Measurements from ENCODE around the gene OCA2.
"Not testable (repeated sequence)": the region's sequence is repeated elsewhere in the genome, so short reads cannot be mapped to it uniquely, and the experiment has no call there.

Gene OCA2

DNA sequence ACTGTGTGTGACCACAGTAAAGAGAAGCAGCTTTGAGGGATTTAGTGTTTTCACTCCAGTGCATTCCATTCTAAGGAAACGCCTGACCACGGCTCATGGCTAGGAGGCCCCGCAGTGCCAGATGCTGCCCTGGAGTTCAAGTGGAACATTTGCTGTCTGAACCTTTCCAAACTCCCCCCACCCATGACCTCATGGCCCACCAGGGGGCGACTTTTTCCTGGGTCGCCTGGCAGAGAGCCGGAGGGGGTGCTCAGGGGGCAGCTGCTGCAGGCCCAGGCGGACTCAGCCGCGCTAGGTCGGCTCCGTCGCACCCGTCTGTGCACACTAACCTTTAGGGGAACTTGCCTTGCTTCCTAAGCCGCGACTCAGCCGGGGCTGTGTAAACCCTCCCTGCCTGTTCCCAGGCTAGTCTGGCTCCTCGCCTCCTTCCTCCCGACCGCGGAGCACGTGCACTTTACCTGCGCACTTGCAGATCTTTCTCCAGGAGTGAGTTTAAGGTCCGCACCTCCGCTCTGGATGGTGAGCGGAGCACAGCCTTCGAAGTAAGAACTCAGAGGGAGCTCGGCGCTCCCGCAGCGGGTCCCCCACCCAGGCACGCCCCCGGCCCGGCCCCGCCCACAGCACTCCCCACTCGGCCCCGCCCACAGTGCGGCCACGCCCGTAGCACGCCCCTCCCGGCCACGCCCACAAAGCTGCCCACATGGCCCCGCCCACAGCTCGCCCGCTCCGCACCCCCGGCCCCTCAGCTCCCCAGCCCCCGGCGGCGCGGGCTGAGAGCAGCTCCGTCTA lies at the start of gene OCA2:
Gene OCA2 (minus strand): TSS at position 550 of the 789 bp plus-strand sequence. CDS start 17,441 bp downstream, outside the sequence.
- DNase-seq, result peak; percentile 81

DNA sequence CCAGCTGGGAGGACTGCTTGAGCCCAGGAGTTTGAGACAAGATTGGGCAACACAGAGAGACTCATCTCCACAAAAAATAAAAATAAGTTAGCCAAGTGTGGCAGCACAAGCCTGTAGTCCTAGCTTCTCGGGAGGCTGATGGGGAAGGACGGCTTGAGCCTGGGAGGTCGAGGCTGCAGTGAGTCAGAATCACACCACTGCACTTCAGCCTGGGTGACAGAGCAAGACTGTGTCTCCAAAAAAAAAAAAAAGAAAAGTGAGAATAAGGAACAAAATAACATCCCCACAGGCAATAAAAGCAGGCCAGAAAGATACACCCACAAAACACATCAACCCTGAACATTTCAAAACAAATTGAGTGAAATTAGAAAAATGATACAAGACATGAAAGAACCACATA lies 48.7 kb upstream of the OCA2 start:
- DNase-seq, result no peak

DNA sequence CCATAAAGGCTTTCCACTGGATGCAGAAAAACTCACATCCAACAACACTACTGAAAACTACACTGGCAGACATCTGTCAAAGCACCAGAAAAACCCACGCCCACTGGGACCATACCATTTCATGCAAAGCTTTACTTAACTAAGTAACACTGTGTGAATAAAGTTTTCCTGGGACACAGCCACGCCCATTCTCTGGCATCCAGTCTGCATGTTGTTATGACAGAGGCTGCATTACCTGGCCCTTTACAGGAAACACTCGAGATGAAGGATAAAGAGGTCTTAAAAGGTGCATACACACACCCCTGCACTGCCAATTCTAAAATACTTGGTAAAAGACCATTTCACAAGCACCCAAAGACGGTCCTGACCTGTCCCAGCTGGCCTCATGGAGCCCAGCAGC lies 46.3 kb upstream of the OCA2 start:
- DNase-seq, result not testable (repeated sequence)

DNA sequence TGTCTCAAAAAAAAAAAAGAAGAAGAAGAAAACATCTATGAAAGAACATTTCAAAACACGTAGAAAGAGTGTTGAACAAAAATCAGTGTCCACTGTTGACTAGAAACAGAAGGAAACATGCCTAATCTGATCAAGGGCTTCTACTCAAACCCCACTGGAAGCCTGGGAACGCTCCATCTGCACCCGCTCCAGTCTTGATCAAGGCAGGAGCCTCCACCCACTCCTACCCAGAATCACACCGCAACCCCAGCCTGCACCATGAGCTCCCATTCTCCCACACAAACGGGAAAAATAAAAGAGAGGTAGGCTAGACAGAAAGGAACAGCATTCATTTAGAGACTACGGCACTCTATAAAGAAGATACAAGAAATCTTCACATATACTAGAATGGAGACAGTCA lies 40.9 kb upstream of the OCA2 start:
- DNase-seq, result peak; percentile 35

DNA sequence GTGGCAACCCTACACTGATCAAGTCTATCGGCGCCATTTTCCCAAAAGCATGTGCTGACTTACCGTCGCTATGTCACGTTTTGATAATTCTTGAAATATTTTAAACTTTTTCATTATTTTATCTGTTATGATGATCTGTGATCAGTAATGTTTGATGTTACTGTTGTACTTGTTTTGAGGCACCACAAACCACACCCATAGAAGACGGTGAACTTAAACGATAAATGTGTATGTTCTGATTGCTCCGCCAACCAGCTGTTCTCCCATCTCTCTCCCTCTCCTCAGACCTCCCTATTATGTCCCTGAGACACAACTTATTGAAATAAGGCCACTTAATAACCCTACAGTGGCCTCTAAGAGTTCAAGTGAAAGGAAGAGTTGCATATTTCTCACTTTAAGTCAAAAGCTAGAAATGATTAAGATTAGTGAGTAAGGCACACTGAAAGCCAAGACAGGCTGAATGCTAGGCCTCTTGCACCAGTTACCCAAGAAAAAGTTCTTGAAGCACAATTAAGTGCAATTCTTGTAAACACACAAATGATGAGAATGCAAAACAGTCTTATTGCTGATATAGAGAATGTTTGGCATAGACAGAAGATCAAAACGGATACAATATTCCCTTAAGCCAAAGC lies 38.4 kb upstream of the OCA2 start:
- DNase-seq, result not testable (repeated sequence)

DNA sequence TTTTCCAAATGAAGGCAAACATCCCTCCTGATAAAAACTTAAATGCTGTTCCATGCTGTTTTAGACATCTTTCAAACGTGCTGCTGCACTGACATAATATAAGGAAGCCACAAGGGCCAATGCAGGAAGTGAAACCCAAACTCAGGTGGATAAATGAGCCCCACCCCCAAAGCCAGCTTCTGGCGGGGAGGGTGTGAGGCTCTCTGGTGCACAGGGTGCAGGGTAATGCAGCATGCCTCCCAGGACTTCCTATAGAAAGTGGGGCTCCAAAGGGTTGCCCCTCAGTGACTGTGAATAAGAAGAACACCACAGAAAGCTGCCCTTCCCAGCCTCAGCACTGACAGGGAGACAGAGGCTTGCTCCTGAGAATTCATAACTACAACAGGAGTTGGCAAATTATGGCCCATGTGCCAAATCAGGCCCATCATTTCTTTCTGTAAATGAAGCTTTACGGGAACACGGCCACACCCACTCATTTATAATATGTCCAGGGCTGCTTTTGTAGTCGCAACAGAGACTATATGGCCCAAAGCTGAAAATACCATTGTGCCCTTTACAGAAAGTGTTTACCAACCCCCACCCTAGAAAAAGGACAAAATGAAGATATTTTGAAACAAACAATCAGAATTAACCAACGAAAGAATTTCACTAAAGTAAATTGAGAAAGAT lies 37.3 kb upstream of the OCA2 start:
- peak; percentile 59 for DNase-seq

DNA sequence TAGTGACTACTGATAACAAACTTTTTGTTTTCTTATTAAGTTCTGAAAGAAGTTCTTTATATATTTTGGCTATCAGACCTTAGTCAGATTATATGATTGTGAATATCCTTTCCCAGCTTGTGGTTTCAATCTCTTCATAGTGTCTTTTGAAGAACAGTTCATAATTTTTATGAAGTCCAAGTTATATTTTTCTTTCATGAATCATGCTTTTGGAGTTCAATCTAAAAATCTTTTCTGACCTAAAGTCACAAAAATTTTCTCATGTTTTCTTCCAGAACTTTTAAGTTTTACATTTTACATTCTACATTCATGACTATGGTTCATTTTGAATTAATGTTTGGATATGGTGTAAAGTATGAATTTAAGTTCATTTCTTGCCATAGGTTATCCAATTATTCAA lies 34.2 kb upstream of the OCA2 start:
- DNase-seq, result no peak

DNA sequence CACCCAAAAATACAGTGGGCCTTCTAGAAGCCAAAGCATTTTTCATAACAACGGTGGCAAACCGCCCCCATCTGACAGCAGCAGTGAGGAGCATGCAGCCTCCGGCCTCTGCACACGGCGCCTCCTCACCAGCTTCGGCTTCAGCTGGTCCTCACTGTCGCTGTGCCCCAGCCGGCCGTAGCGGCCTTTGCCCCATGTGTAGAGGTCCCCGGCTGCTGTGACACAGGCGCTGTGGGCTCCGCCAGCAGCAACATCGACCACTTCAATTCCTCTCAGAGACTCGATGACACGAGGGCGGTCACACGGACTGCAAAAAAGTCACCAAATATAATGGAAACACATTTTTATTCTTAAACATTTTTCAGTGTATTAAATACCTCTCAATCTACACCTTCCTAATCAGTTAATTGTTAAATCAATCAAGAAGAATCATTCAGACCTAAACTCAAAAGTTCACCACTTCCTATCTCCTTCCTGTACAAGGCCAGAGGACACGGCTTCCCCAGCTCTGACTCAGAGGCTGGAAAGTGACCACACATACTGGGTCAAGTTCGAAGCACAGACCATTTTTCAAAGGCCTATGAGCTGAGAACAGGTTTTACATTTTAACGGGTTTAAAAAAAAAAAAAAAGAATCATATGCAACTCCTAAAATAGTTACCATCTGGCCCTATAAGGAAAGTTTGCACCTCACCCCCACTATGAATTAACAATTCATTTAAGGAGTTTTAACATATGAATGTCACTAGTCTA lies 33.6 kb upstream of the OCA2 start:
- DNase-seq, result peak; percentile 24

DNA sequence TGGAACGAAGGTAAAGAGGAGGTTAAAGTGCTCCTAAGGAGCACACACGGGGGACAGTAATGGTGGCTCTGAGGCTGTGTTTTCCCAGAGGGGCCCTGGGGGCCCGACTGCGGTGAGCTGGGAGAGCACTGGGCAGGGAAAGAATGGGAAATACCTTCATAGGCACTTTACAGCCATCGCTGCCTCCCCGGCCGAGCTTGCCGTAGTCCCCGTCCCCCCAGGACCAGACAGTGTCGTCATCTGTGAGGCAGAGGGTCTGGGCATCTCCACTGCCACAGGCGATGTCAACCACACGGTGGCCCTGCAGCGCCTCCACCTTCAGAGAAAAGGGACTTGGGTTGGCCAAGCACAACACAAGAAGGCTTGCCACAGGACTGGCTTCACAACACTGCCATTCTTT lies 32.8 kb upstream of the OCA2 start:
- no peak for DNase-seq

DNA sequence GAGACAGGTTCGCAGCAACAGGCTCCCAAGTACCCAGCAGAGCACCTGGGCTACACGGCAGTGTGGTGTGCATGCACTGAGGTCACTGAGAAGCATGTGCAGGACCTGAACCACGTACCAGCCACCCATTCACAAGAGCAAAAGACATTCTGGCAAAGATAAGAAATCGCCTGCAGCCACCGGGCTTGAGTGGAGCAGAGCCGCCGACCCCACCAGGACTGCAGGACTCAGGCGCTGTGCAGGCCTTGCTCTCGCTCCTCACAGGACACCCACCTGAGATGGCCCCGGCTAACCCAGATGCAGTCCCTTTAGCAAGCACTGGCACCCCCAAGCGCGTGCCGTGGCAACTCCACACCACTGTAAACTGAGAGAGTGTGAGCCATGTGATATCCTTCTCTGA lies 32.3 kb upstream of the OCA2 start:
- no peak for DNase-seq

DNA sequence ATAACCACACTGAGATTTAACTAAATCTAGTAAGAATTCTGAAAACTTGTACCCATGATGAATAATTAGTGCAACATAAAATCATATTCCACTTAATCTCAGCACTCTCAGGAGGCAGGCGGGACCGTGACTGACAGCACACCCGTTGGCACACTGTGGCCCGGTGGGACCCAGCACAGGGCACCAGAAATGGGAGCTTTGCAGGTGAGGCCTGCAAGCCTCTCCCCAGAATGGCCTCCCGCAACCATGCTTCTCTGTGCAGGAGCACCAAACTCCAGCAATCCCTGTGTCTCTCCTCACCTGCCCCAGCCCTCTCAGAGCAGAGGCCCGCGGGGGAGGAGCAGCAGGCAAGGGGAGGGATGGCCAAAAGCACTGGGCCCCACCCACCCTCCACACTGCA lies 31.5 kb upstream of the OCA2 start:
- no peak for DNase-seq

DNA sequence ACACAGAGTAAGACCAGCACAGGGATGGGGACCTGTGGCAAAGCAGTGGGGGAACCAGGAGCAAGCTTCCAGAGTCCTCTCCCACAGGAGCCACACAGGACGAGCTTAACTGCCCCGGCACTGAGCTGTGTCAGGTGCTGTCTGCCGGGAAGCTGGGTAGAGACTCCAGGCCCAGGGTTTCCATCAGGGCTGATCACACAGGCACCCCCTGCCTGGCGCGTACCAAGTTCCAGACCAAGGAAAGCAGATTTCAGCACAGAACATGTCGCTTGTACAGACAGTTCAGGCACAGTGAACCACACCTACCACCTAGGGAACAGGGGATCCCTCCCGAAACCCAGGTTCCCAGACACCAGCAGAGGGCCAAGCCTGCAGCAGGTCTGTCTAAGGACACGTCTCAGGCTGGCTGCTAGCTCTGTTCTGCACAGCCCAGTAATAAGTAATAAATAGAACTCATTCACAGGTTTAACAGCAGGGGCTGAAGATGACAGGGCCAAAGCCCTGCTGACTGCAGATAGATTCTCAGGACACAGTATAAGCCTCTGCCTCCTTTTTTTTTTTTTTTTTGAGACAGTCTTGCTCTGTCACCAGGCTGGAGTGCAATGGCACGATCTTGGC lies 30.2 kb upstream of the OCA2 start:
- DNase-seq, result no peak

DNA sequence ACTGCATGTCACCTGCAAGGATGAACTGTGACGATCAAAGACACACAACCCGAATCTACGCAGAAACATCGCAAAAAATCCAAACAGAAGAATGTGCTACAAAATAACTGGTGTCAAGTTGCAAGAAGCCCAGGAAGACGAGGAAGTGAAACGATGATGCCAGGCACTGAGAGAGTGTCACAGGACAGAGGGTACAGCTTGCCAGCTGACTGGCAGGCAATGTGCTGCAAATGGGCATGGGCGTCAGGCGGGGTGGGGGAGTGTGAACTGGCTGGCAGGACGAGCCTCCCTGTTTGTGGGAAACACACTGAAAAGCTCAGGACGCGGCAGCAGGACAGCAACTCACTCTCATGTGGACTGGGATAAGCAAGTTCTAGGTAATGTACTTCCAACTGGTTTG lies 28.9 kb upstream of the OCA2 start:
- DNase-seq, result no peak

DNA sequence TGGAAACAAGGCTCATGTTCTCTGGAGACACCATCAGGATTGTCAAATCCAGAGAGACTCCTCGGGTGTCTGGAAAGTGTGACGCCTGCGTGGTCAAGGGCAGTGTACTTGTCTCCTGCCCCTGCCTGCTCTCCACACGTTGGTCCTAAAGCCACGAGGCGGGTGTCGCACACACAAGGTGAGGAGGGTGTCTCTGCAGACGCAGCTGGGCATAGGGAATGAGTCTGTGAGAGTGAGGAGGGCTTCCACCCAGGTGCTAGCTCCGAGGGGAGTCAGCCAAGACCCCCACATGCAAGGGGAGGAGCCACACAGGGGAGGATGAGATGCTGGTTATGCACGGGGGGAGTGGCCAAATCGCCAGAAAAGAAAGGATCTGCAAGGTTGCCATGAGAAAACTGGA lies 27.9 kb upstream of the OCA2 start:
- no peak for DNase-seq

DNA sequence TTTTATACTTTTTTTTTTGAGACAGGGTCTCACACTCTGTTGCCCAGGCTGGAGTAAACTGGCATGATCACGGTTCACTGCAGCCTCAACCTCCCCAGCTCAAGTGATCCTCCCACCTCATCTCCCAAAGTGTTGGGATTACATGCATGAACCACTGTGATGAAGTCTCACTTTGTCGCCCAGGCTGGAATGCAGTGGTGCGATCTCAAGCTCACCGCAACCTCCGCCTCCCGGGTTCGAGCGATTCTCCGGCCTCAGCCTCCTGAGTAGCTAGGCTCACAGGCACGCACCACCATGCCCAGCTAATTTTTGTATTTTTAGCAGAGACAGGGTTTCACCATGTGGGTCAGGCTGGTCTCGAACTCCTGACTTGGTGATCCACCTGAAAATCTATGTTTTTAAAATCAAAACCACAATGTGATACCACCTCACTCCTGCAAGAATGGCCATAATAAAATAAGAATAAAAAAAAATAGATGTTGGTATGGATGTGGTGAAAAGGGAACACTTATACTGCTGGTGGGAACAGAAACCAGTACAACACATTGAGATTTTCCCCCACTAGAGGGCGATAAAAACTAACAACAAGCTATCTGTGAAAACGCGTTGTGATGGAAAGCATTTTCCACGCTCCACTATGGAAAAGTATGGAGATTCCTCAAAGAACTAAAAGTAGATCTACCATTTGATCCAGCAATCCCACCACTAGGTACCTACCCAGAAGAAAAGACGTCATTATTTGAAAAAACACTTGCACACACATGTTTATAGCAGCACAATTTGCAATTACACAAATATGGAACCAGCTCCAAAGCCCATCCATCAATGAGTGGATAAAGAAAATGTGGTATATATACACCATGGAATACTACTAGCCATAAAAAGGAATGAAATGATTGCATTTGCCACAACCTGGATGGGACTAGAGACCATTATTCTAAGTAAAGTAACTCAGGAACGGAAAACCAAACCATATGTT lies 26.8 kb upstream of the OCA2 start:
- DNase-seq, result no peak

DNA sequence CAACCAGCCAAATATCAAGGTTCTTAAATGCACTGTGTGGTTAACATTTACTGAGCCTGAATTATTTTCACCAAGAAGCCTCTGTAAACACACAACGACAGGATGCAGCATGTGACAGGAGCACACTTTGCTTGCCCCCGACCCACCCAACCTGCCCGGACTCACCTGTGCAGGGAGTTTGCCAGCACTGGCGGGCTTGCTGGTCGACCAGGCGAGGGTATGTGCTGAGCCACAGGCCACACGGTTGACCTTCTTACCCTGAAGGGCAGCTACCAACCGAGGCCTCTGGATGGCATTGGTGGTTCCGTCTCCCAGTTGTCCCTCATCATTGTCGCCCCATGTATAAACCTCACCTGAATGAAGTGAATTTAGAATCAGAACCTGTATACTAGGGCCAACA lies 25.7 kb upstream of the OCA2 start:
- DNase-seq, result no peak

DNA sequence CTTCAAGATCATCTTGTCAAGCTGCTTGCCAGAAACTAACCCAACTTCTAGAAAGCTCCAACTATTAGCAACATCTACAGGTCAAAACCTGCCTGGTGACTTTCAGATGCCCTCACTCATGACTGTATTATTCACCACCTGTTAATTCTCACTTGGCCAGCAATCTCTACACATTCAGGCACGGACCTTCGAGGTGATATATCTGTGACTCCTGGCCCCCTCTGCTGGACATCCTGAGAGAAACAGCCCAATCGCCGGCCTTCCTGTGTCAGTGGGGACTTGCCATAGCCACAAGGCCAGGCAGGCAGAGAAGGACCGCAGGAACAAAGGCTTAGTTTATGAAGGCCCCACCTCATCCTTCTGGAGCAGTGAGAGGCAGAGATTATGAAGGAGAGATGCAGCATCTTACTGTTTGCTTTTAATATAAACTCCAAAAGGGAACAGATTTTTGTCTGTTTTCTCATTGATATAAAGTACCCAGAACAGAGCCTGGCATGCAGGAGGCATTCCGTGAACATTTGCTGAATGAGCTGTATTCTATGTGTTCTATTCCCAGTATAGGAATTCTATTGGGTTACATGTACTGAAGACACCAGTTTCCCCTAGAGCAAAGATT lies 24.4 kb upstream of the OCA2 start:
- DNase-seq, result peak; percentile 79

DNA sequence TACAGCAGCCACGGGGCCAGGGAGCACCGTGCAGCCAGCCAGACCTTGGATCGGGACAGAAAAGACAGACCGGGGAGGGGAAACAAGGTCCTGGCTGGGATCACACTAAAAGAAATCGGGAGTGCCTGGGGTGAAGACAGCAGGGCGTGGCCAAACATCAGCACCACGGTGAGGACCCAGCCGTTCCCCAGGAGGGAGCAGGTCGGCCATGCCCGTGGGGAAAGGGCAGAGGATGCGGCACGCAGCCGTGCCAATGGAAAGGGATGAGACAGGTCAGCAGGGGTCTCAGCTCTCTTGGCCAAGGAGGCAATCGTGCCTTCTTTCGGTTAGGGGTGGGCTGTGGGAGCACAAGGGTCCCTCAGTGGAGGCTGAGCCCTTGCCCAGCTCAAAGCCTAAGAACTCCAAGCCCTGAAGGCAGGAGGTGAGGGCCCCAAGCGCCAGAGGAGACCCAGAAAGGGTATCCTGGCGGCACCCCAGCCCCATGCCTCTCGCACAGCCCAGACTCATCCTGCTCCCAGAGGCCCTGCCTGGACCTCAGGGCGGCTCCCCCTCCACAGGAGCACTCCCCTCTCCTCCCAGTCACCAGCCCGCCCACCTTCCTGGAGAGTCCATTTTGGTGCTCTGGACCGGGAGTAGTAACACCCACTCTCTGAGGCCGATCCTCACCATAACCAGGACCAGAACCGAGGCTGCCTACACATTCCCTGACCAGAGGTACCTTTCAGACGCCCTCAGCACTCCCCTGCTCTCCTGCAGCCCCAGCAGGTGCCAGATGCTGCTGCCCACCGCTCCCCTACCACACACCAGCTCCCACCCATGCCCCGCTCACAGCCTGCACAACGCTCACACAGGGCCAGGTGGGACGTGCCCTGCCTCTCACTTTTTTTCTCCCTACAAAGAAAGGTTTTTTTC lies 23.2 kb upstream of the OCA2 start:
- no peak for DNase-seq

DNA sequence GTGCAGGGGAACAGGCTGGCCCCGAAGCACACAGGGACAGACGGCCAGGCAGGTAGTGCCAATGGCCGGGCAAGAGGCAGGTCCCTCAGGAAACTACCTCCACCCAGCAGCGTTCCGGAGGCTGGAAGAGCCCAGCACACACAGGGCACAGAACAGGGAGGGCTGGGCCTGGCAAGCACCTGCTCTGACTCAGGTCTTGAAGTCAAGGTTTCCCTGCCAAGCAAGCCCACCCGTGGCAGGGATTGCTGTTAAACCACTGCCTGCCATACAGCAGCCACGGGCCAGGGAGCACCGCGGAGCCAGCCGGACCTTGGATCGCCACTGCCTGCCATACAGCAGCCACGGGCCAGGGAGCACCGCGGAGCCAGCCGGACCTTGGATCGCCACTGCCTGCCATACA lies 22.5 kb upstream of the OCA2 start:
- not testable (repeated sequence) for DNase-seq

DNA sequence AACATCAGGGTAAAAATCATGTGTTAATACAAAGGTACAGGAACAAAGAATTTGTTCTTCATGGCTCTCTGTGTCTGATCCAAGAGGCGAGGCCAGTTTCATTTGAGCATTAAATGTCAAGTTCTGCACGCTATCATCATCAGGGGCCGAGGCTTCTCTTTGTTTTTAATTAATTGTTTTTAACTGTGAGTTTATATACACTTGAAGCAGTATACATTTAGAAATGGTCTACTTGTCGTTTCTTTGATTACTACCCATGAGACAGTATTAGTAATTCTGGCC lies 21.2 kb upstream of the OCA2 start:
- no peak for DNase-seq

All from activated CD8-positive, alpha-beta memory T cell treated with anti-CD3 and anti-CD28 coated beads for 24 hours (primary cell).